ENCODE data around the gene ZNF765.

- TF ChIP-seq, protein P1, sequence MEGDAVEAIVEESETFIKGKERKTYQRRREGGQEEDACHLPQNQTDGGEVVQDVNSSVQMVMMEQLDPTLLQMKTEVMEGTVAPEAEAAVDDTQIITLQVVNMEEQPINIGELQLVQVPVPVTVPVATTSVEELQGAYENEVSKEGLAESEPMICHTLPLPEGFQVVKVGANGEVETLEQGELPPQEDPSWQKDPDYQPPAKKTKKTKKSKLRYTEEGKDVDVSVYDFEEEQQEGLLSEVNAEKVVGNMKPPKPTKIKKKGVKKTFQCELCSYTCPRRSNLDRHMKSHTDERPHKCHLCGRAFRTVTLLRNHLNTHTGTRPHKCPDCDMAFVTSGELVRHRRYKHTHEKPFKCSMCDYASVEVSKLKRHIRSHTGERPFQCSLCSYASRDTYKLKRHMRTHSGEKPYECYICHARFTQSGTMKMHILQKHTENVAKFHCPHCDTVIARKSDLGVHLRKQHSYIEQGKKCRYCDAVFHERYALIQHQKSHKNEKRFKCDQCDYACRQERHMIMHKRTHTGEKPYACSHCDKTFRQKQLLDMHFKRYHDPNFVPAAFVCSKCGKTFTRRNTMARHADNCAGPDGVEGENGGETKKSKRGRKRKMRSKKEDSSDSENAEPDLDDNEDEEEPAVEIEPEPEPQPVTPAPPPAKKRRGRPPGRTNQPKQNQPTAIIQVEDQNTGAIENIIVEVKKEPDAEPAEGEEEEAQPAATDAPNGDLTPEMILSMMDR (IDR thresholded peaks at IDR 0.05) = no peak
- TF ChIP-seq POLR2A (IDR thresholded peaks at IDR 0.05) (no peak), POLR2AphosphoS5 (IDR thresholded peaks at IDR 0.05) (no peak), EP300 (IDR thresholded peaks at IDR 0.05) (no peak)
Observed at GRCh38 chr19:53381376-53381775, 13.6 kb upstream of the ZNF765 start.

Data from stomach (tissue), 4 donors.